Vagina (tissue), 2 donors: ENCODE measurements around the gene TTC1. TPM values are rescaled to one million over a fixed set of nuclear protein-coding genes. Genes with fewer than 3 reads are reported as not detected.
"Not testable (repeated sequence)": the region's sequence is repeated elsewhere in the genome, so short reads cannot be mapped to it uniquely, and the experiment has no call there.

Source experiments
- DNase-seq, 2 donors: peaks; one replicate each; pipeline ENCODE4 v3.0.0-alpha.2; 2017; ENCODE audit errors: extremely low spot score in 2 of 2
- H3K27ac ChIP-seq: fragments of 200-600 bp; sonication (generic); one replicate; pipeline ENCODE4 v1.5.1; 2019
- H3K27me3 ChIP-seq: fragments of 200-600 bp; sonication (generic); one replicate; pipeline ENCODE4 v1.5.1; 2019
- H3K36me3 ChIP-seq, 2 donors: fragments of 200-600 bp; sonication (generic); one replicate each; pipeline ENCODE4 v1.5.1; 2017 to 2019
- H3K4me1 ChIP-seq: fragments of 200-600 bp; sonication (generic); one replicate; pipeline ENCODE4 v1.5.1; 2019
- H3K4me3 ChIP-seq, 2 donors: fragments of 200-600 bp; sonication (generic); 1 replicate in 1 of 2; 2 replicates in 1 of 2; pipeline ENCODE4 v1.5.1; 2016 to 2019
- H3K9me3 ChIP-seq: fragments of 200-600 bp; sonication (generic); one replicate; pipeline ENCODE4 v1.5.1; 2019
- CTCF ChIP-seq, 3 experiments: fragments of 450-650 bp in 2 of 3; fragments of 200-600 bp in 1 of 3; sonication (generic) in 1 of 3; IDR thresholded peaks; one replicate each; pipeline ENCODE4 v1.5.1; 2017 to 2019; ENCODE audit warnings: antibody characterized with exemption in 3 of 3, mild to moderate bottlenecking in 2 of 3, moderate library complexity in 2 of 3
- POLR2A ChIP-seq, 2 donors: fragments of 450-650 bp; IDR thresholded peaks; one replicate each; pipeline ENCODE4 v1.6.1; 2017; ENCODE audit warnings: antibody characterized with exemption in 2 of 2, mild to moderate bottlenecking in 2 of 2, moderate library complexity in 2 of 2
- POLR2AphosphoS5 ChIP-seq, 2 donors: sonication (generic); formaldehyde crosslinking; IDR thresholded peaks; one replicate each; pipeline ENCODE4 v1.9.0; 2017; ENCODE audit warnings: antibody characterized with exemption in 2 of 2, mild to moderate bottlenecking in 2 of 2, low read depth in 1 of 2; ENCODE audit not compliant: insufficient read depth in 1 of 2
- intact Hi-C: fragments of 100-400 bp; cut with DNase I; formaldehyde crosslinking; loops from one replicate; pipeline ENCODE4 v1.15.1; 2023
- total RNA-seq: library from RNA; depleted of rRNA; stranded (reverse); fragments of >200 nt; gene quantifications from one replicate; pipeline ENCODE4 v1.2.3, GENCODE V29; 2016

Gene TTC1
- total RNA-seq, 1 donor from 2014 or later: 29.7 TPM

DNA sequence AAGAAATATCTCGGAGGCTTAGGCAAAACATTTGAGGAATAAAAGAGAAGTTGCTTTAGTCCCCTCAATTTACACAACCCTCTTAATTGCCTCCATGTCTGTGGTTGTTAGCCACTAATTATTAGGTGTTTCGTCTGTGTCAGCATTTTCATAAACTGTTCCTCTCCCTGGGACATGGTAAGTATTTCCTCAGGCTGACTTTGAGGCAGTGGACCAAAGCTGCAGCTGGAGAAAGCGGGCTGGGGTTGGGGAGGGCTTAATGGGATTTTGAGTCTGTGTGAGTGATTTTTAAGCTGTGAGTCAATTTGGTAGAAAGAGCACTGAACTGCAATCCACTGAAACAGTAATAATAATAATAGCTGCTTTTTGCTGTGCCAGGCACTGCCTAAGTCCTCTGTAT is 13.0 kb upstream of the TTC1 start:
- Histone ChIP-seq H3K36me3 (no peaks in the 10 kb centered on the region), H3K27ac (no peak overlapping the region), H3K27me3 (no peaks in the 10 kb centered on the region), H3K9me3 (peaks cover 7% of the 10 kb centered on the region), H3K4me3 (no peak overlapping the region), H3K4me1 (no peaks in the 10 kb centered on the region)
- no peak for DNase-seq
- TF ChIP-seq POLR2AphosphoS5 (IDR thresholded peaks at IDR 0.05; ENCODE audit: insufficient read depth in 1 of 2, low read depth in 1 of 2) (no peak), POLR2A (IDR thresholded peaks at IDR 0.05) (no peak), CTCF (IDR thresholded peaks at IDR 0.05) (no peak)
- intact Hi-C loops: no loop called here

- TF ChIP-seq POLR2AphosphoS5 (IDR thresholded peaks at IDR 0.05; ENCODE audit: insufficient read depth in 1 of 2, low read depth in 1 of 2) (no peak), CTCF (IDR thresholded peaks at IDR 0.05) (no peak), POLR2A (IDR thresholded peaks at IDR 0.05) (no peak)
- intact Hi-C loops: no loop called here
- H3K4me3 ChIP-seq: no peak overlapping the region
- no peaks in the 10 kb centered on the region for H3K27me3 ChIP-seq
- no peak for DNase-seq
- no peaks in the 10 kb centered on the region for H3K36me3 ChIP-seq
- H3K9me3 ChIP-seq: no peaks in the 10 kb centered on the region
- H3K27ac ChIP-seq: no peak overlapping the region
- H3K4me1 ChIP-seq: no peaks in the 10 kb centered on the region
Measured at GRCh38 chr5:160001457-160001856, 7.5 kb upstream of the TTC1 start.

DNA sequence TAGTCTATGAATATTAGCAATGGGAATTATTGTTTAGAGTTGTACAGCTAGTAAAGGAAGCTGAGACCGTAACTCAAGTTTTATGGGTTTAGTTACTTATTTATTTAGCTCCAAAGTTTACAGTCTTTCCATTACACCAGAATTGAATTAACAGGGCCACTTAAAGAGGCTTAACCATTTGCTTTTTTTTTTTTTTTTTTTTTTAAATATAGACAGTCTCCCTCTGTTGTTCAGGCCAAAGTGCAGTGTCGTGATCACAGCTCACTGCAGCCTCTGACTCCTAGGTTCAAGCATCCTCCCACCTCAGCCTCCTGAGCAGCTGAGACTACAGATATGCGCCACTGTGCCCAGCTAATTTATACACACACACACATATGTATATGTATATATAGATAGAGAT is 1.4 kb upstream of the TTC1 start:
- no peak for DNase-seq
- TF ChIP-seq POLR2A (IDR thresholded peaks at IDR 0.05) (no peak), CTCF (IDR thresholded peaks at IDR 0.05) (no peak), POLR2AphosphoS5 (IDR thresholded peaks at IDR 0.05; ENCODE audit: insufficient read depth in 1 of 2, low read depth in 1 of 2) (no peak)
- intact Hi-C loops: no loop called here
- no peaks in the 10 kb centered on the region for H3K9me3 ChIP-seq
- no peak overlapping the region for H3K4me3 ChIP-seq
- peaks cover 0 to 8% of the 10 kb centered on the region in 2 donors for H3K36me3 ChIP-seq
- H3K27ac ChIP-seq: no peak overlapping the region
- H3K4me1 ChIP-seq: peaks cover 26% of the 10 kb centered on the region
- H3K27me3 ChIP-seq: no peaks in the 10 kb centered on the region

DNA sequence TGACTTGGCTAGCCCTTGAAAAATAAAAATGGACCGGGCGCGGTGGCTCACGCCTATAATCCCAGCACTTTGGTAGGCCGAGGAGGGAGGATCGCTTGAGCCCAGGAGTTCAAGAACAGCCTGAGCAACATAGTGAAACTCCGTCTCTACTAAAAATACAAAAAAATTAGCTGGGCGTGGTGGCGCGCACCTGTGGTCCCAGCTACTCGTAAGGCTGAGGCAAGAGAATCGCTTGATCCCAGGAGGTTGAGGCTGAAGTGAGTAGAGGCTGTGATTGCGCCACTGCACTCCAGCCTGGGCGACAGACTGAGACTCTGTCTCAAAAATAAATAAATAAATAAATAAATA is 436 bp upstream of the TTC1 start:
- H3K9me3 ChIP-seq, H3K27me3 ChIP-seq, intact Hi-C loops, DNase-seq: not testable (repeated sequence)
- Histone ChIP-seq H3K36me3 (peaks cover 0 to 11% of the 10 kb centered on the region in 2 donors), H3K4me1 (peaks cover 26% of the 10 kb centered on the region), H3K4me3 (peak overlapping the region; percentile 52 to 77), H3K27ac (peak overlapping the region; percentile 82)

GRCh38 chr5:160009591-160009989 is 651 bp downstream of the TTC1 start:
- Histone ChIP-seq H3K36me3 (peaks cover 0 to 11% of the 10 kb centered on the region in 2 donors), H3K4me1 (peaks cover 26% of the 10 kb centered on the region), H3K27ac (peak overlapping the region; percentile 82), H3K9me3 (no peaks in the 10 kb centered on the region), H3K27me3 (no peaks in the 10 kb centered on the region), H3K4me3 (peak overlapping the region; percentile 52 to 77)
- TF ChIP-seq POLR2A (IDR thresholded peaks at IDR 0.05): no peak
- TF ChIP-seq POLR2AphosphoS5 (IDR thresholded peaks at IDR 0.05; ENCODE audit: insufficient read depth in 1 of 2, low read depth in 1 of 2): no peak
- no peak for TF ChIP-seq CTCF (IDR thresholded peaks at IDR 0.05)
- no peak for DNase-seq
- intact Hi-C loops: no loop called here

DNA sequence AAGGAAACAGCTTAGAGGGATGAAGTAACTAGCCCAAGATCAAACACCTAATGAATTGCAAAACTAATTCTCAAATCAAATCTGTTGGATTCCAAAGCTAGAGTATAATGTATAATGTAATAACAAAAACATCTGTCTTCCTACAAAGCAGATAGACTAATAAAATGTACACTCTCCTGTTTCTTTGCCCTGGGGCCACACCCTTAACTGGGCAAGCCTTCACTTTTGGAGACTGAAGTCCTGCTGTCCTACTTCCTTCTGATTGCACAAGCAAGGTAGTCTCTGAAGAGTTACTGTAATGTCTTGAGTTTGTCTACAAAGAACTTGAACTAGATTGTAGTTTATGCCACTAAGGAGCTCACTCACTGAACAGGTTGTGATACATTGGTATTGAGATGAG is 2.5 kb downstream of the TTC1 start:
- Histone ChIP-seq H3K36me3 (peaks cover 0 to 11% of the 10 kb centered on the region in 2 donors), H3K9me3 (no peaks in the 10 kb centered on the region)
- intact Hi-C loops: no loop called here

GRCh38 chr5:160014197-160014596 is 5.3 kb downstream of the TTC1 start:
- H3K27ac ChIP-seq, intact Hi-C loops, H3K9me3 ChIP-seq, H3K27me3 ChIP-seq, H3K4me3 ChIP-seq, DNase-seq: not testable (repeated sequence)
- peaks cover 26% of the 10 kb centered on the region for H3K4me1 ChIP-seq
- peaks cover 0 to 11% of the 10 kb centered on the region in 2 donors for H3K36me3 ChIP-seq

More for the DNA sequence above, 2.5 kb downstream of the TTC1 start:
- Histone ChIP-seq H3K27ac (no peak overlapping the region), H3K4me3 (no peak overlapping the region), H3K4me1 (peaks cover 26% of the 10 kb centered on the region), H3K27me3 (no peaks in the 10 kb centered on the region)
- TF ChIP-seq POLR2AphosphoS5 (IDR thresholded peaks at IDR 0.05; ENCODE audit: insufficient read depth in 1 of 2, low read depth in 1 of 2) (no peak), POLR2A (IDR thresholded peaks at IDR 0.05) (no peak), CTCF (IDR thresholded peaks at IDR 0.05) (no peak)
- DNase-seq: no peak
